HG02840 (cell line): ENCODE measurements around the gene KCNJ3.
"Not testable (repeated sequence)": the region's sequence is repeated elsewhere in the genome, so short reads cannot be mapped to it uniquely, and the experiment has no call there.

Source experiments
- ATAC-seq: cut with Tn5 transposase; IDR thresholded peaks from one replicate; pipeline ENCODE4 v1.9.1; 2021; ENCODE audit warnings: mild to moderate bottlenecking, moderate library complexity, moderate number of reproducible peaks; ENCODE audit not compliant: unreplicated experiment, low FRiP score

Gene KCNJ3

DNA sequence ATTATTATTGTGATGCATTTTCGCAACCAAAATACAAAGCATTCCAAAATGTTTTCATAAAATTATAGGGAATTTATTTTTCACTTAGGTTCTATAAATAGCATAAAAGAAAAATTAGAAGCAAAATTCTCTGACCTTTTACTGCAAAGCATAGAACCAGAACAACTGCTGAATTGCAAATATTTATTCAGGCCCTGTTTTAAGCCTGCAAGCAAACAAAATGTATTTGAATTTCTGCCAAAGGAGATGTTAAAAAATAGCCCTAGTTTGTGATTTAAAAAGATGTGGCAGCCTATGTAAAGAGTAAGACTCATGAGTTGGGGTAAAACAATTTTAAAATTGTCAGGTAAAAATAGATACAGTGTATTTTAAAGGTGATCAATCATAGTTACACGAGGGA, 138.1 kb downstream of the KCNJ3 start:
- no peak for ATAC-seq

- no peak for ATAC-seq
These were observed 138.5 kb downstream of the KCNJ3 start for GRCh38 chr2:154837035-154837434.

GRCh38 chr2:154844513-154844912, 146.0 kb downstream of the KCNJ3 start:
- no peak for ATAC-seq

- no peak for ATAC-seq
These were observed 148.3 kb downstream of the KCNJ3 start for GRCh38 chr2:154846842-154847241.

GRCh38 chr2:154849482-154849881, 151.0 kb downstream of the KCNJ3 start:
- no peak for ATAC-seq

GRCh38 chr2:154850532-154850931, 152.0 kb downstream of the KCNJ3 start:
- no peak for ATAC-seq

- ATAC-seq: no peak
These were observed 156.6 kb downstream of the KCNJ3 start for GRCh38 chr2:154855138-154855537.

- not testable (repeated sequence) for ATAC-seq
These were observed 168.7 kb downstream of the KCNJ3 start for GRCh38 chr2:154867151-154867550.

- ATAC-seq: no peak
These were observed 177.5 kb downstream of the KCNJ3 start for GRCh38 chr2:154875999-154876398.

GRCh38 chr2:154882725-154883124, 184.2 kb downstream of the KCNJ3 start:
- no peak for ATAC-seq

- ATAC-seq: no peak
These were observed 187.8 kb downstream of the KCNJ3 start for GRCh38 chr2:154886316-154886715.

GRCh38 chr2:154898269-154898668, 199.8 kb downstream of the KCNJ3 start:
- no peak for ATAC-seq

- ATAC-seq: no peak
These were observed 202.6 kb downstream of the KCNJ3 start for GRCh38 chr2:154901063-154901462.
